ENCODE measurements around the gene RNF213.

RNF213 gene

DNA sequence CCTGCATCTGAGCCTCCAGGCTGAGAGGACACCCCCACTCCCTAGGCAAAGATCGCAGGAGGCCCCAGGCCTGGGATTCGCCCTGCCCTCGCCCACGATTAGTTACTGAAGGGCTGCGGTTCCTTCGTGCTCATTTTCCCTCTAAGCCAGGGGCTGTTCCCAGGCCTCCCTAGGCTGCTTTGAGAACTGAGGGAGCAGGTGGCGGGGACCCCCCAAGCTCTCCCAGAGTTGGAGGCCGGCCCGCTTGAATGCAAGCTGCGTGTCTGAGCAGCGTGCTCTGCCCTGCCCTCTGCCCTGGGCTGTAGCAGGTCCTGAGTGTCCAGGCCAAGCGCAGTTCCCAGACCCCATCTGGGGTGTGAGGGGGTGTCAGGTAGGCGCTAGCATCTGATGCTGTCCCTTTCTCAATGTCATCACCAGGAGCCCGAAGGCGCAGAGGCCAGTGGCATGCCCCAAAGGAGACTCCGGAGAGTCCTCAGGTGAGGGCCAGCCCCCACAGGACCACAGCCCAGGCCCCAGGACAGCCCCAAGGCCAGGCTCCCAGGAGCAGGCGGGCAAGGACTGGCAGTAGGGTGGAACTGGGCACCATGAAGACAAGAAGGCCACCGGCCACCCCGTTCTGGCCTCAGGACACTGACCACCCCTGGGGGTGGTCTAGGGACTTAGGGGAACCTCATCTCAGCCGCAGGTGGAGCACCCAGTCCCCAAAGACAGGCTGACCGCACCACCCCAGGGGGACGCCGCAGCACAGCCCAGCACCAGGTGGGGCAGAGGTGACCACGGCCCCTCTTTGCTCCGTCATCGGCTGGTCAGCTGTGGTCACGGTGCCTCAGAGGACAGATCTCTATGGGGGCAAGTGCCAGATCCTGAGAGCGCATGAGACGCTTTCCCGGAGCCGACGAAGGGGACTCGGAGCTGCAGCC is 169.0 kb downstream of the RNF213 start:
- peaks cover 20% of the 10 kb centered on the region for H3K36me3 ChIP-seq (ENCODE audit: insufficient read depth, low read length)
- no peaks in the 10 kb centered on the region for H3K27me3 ChIP-seq (ENCODE audit: control insufficient read depth in 1 of 2, insufficient read depth in 2 of 2, low read length in 2 of 2)
- no peak overlapping the region for H3K4me3 ChIP-seq (ENCODE audit: low read depth in 1 of 2, low read length in 2 of 2)
- no peak overlapping the region for H3K9ac ChIP-seq (ENCODE audit: low read length)
- H3K4me1 ChIP-seq (ENCODE audit: insufficient read depth, low read length), result peaks cover 4% of the 10 kb centered on the region
- no peak overlapping the region for H3K27ac ChIP-seq (ENCODE audit: low read depth, low read length)
- no peaks in the 10 kb centered on the region for H3K9me3 ChIP-seq (ENCODE audit: low read length)

GRCh38 chr17:80430446-80431245 is 170.0 kb downstream of the RNF213 start:
- Histone ChIP-seq H3K9me3 (ENCODE audit: low read length) (no peaks in the 10 kb centered on the region), H3K27me3 (ENCODE audit: control insufficient read depth in 1 of 2, insufficient read depth in 2 of 2, low read length in 2 of 2) (no peaks in the 10 kb centered on the region), H3K9ac (ENCODE audit: low read length) (no peak overlapping the region), H3K4me3 (ENCODE audit: low read depth in 1 of 2, low read length in 2 of 2) (no peak overlapping the region), H3K36me3 (ENCODE audit: insufficient read depth, low read length) (peaks cover 20% of the 10 kb centered on the region), H3K27ac (ENCODE audit: low read depth, low read length) (no peak overlapping the region), H3K4me1 (ENCODE audit: insufficient read depth, low read length) (peaks cover 4% of the 10 kb centered on the region)

DNA sequence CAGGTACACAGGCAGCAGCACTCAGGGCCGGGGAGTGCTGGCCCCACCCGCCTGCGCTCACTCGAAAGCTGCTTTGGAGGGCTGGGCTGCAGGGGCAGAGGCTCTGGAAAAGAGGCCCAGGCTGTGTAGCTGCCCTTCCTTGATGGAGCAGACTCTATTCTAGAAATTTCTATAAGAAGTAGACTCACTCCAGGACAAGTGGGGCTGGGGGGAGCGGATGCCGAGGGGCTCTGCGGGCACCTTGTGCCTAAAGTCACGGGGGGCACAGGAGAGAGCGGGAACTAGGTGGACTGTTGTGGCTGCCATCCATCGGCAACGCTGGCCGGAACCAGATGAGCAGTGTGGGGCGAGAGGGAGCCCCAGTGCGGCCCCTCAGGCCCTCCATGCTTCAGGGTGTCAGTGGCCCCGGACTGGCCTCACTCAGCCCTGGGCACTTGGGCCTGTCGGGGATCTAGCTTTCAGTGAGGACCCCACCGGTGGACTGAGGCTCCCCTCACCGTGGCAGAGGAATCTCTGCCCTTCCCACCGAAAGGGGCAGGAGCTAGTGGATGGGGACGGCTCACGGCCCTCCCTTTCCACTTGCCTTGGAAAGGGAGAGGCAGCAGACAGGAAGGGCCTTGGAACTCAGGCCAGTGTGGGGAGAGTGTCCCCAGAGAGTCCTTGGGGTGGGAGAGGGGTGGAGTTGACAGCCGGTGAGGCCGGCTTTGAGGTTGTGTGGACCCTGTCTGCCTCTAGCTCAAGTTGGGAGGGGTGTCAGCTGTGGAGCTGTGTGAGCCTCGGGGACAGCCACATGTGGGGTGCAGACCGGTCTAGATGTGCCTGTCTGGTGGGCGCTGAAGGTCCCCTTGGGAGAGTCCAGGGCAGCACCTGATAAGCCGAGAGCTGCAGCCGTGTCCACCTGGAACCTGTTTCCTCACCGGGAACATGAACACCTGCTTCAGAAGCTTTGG is 170.9 kb downstream of the RNF213 start:
- H3K4me3 ChIP-seq (ENCODE audit: low read depth in 1 of 2, low read length in 2 of 2), result no peak overlapping the region
- no peak overlapping the region for H3K27ac ChIP-seq (ENCODE audit: low read depth, low read length)
- H3K27me3 ChIP-seq (ENCODE audit: control insufficient read depth in 1 of 2, insufficient read depth in 2 of 2, low read length in 2 of 2), result no peaks in the 10 kb centered on the region
- peaks cover 20% of the 10 kb centered on the region for H3K36me3 ChIP-seq (ENCODE audit: insufficient read depth, low read length)
- H3K9ac ChIP-seq (ENCODE audit: low read length), result no peak overlapping the region
- no peaks in the 10 kb centered on the region for H3K9me3 ChIP-seq (ENCODE audit: low read length)
- H3K4me1 ChIP-seq (ENCODE audit: insufficient read depth, low read length), result peaks cover 4% of the 10 kb centered on the region

DNA sequence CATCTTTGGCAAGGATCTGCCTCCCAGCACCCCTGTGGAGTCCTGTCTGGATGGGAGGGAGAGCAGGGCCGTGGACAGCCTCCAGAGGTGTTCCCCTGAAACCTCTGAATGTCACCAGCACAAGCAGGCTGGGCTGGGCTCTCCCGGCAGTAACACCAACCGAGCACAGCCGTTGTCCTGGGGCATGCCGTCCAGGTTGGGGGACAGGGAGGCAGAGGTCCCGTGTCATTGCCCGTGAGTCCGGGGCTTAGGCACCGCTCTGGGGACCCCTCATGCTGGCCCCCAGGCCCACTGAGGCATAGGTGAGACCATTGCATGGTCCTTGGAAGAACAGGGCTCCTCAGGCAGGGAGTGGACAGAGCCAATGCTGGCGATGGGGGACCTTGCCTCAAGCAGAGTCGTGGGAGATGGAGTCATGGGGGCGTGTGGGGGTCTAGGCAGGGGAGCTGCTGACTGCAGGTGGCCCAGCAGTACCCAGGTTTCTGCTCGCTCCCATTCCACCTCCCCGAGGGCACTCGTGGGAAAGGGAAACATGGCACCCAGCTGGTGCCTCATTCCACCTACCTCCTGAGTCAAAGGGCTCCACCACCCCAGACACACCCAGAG is 171.8 kb downstream of the RNF213 start:
- H3K27me3 ChIP-seq (ENCODE audit: control insufficient read depth in 1 of 2, insufficient read depth in 2 of 2, low read length in 2 of 2), result no peaks in the 10 kb centered on the region
- peaks cover 20% of the 10 kb centered on the region for H3K36me3 ChIP-seq (ENCODE audit: insufficient read depth, low read length)
- H3K9me3 ChIP-seq (ENCODE audit: low read length), result no peaks in the 10 kb centered on the region

GRCh38 chr17:80432961-80433550 is 172.4 kb downstream of the RNF213 start:
- Histone ChIP-seq H3K4me3 (ENCODE audit: low read depth in 1 of 2, low read length in 2 of 2) (no peak overlapping the region), H3K9ac (ENCODE audit: low read length) (no peak overlapping the region), H3K27ac (ENCODE audit: low read depth, low read length) (no peak overlapping the region), H3K36me3 (ENCODE audit: insufficient read depth, low read length) (peaks cover 19% of the 10 kb centered on the region), H3K9me3 (ENCODE audit: low read length) (no peaks in the 10 kb centered on the region), H3K4me1 (ENCODE audit: insufficient read depth, low read length) (no peaks in the 10 kb centered on the region), H3K27me3 (ENCODE audit: control insufficient read depth in 1 of 2, insufficient read depth in 2 of 2, low read length in 2 of 2) (no peaks in the 10 kb centered on the region)

More for the DNA sequence above, 171.8 kb downstream of the RNF213 start:
- Histone ChIP-seq H3K9ac (ENCODE audit: low read length) (no peak overlapping the region), H3K27ac (ENCODE audit: low read depth, low read length) (no peak overlapping the region), H3K4me1 (ENCODE audit: insufficient read depth, low read length) (no peaks in the 10 kb centered on the region), H3K4me3 (ENCODE audit: low read depth in 1 of 2, low read length in 2 of 2) (no peak overlapping the region)

- H3K9me3 ChIP-seq (ENCODE audit: low read length), result no peaks in the 10 kb centered on the region
- H3K27ac ChIP-seq (ENCODE audit: low read depth, low read length), result no peak overlapping the region
- peaks cover 8% of the 10 kb centered on the region for H3K36me3 ChIP-seq (ENCODE audit: insufficient read depth, low read length)
- H3K27me3 ChIP-seq (ENCODE audit: control insufficient read depth in 1 of 2, insufficient read depth in 2 of 2, low read length in 2 of 2), result no peaks in the 10 kb centered on the region
- no peak overlapping the region for H3K9ac ChIP-seq (ENCODE audit: low read length)
- H3K4me1 ChIP-seq (ENCODE audit: insufficient read depth, low read length), result no peaks in the 10 kb centered on the region
- no peak overlapping the region for H3K4me3 ChIP-seq (ENCODE audit: low read depth in 1 of 2, low read length in 2 of 2)
Measured at GRCh38 chr17:80433916-80434666, 173.4 kb downstream of the RNF213 start.

DNA sequence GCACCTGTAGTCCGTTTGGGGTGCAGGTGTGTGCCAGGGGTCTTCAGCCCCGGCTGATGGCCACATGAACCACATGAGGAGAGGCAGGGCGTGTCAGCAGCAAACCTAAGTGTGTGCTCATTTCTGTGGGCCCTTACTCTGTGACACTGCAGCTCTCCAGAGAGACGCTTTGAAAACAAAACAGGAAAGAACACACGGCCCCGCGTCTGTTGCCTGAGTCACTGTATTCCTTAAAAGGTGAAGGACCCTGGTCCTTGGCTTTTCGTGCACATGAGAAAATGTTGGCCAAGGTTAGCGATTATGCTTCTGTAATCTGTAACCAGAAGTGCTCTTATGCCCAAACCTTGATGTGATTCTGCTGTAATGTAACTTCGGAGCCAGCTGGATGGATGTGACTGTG is 176.9 kb downstream of the RNF213 start:
- H3K9me3 ChIP-seq (ENCODE audit: low read length), result no peaks in the 10 kb centered on the region
- H3K4me1 ChIP-seq (ENCODE audit: insufficient read depth, low read length), result no peaks in the 10 kb centered on the region
- H3K27me3 ChIP-seq (ENCODE audit: control insufficient read depth in 1 of 2, insufficient read depth in 2 of 2, low read length in 2 of 2), result no peaks in the 10 kb centered on the region
- no peaks in the 10 kb centered on the region for H3K36me3 ChIP-seq (ENCODE audit: insufficient read depth, low read length)
- no peak overlapping the region for H3K27ac ChIP-seq (ENCODE audit: low read depth, low read length)
- no peak overlapping the region for H3K9ac ChIP-seq (ENCODE audit: low read length)
- no peak overlapping the region for H3K4me3 ChIP-seq (ENCODE audit: low read depth in 1 of 2, low read length in 2 of 2)

- no peak overlapping the region for H3K9ac ChIP-seq (ENCODE audit: low read length)
- no peaks in the 10 kb centered on the region for H3K9me3 ChIP-seq (ENCODE audit: low read length)
- H3K4me1 ChIP-seq (ENCODE audit: insufficient read depth, low read length), result no peaks in the 10 kb centered on the region
- no peaks in the 10 kb centered on the region for H3K27me3 ChIP-seq (ENCODE audit: control insufficient read depth in 1 of 2, insufficient read depth in 2 of 2, low read length in 2 of 2)
- no peak overlapping the region for H3K4me3 ChIP-seq (ENCODE audit: low read depth in 1 of 2, low read length in 2 of 2)
- no peaks in the 10 kb centered on the region for H3K36me3 ChIP-seq (ENCODE audit: insufficient read depth, low read length)
- no peak overlapping the region for H3K27ac ChIP-seq (ENCODE audit: low read depth, low read length)
Measured at GRCh38 chr17:80438806-80439205, 178.2 kb downstream of the RNF213 start.

DNA sequence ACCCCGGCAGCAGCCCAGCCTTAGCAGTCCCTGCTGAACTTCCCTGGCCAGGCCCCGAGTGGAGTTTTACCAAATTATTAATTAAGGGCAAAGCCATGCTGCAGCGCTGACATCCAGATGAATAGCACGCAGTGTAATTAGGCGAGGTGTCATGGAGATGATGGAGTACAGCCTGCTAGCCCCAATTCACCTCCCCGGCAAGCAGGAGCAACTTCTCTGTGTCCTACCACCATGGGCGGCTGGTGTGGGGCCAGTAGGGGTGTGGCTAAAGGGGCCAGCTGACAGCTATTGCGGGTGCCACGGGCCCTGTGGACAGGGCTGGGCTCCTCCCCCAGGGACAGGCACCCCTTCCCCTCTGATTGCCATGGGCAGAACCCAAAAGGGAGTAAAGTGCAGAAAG is 178.8 kb downstream of the RNF213 start:
- Histone ChIP-seq H3K27ac (ENCODE audit: low read depth, low read length) (no peak overlapping the region), H3K9me3 (ENCODE audit: low read length) (no peaks in the 10 kb centered on the region), H3K4me3 (ENCODE audit: low read depth in 1 of 2, low read length in 2 of 2) (no peak overlapping the region), H3K27me3 (ENCODE audit: control insufficient read depth in 1 of 2, insufficient read depth in 2 of 2, low read length in 2 of 2) (no peaks in the 10 kb centered on the region), H3K36me3 (ENCODE audit: insufficient read depth, low read length) (no peaks in the 10 kb centered on the region), H3K9ac (ENCODE audit: low read length) (no peak overlapping the region), H3K4me1 (ENCODE audit: insufficient read depth, low read length) (no peaks in the 10 kb centered on the region)

- Histone ChIP-seq H3K27ac (ENCODE audit: low read depth, low read length) (no peak overlapping the region), H3K4me3 (ENCODE audit: low read depth in 1 of 2, low read length in 2 of 2) (no peak overlapping the region), H3K9me3 (ENCODE audit: low read length) (no peaks in the 10 kb centered on the region), H3K27me3 (ENCODE audit: control insufficient read depth in 1 of 2, insufficient read depth in 2 of 2, low read length in 2 of 2) (no peaks in the 10 kb centered on the region), H3K4me1 (ENCODE audit: insufficient read depth, low read length) (no peaks in the 10 kb centered on the region), H3K9ac (ENCODE audit: low read length) (no peak overlapping the region), H3K36me3 (ENCODE audit: insufficient read depth, low read length) (no peaks in the 10 kb centered on the region)
Measured at GRCh38 chr17:80441133-80441578, 180.5 kb downstream of the RNF213 start.
